ENCODE data around the gene IQCE.

DNA sequence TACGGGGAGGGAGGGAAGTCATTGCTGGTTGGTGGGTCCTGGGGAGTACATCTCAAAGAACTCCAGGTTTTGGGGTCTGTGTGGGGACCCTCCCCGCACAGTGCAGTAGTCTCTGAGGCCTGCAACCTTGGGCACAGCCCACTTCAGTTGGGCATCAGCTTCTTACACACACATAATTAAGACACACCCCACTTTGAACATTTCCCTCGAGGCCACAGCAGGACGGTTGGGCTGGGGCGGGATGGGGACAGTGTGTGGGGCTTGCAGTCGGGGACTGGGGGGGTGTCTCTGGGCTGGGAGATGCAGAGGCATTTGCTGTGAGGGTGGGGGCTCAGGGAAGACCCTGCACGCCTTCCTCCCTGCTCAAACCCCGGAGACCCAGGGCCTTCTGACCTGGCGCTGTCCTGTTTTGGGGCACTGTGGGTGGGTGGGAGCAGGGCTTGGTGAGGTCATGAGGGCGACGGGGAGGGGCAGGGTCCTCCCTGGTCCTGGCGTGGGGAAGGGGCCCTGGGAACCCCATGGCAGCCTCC, 38.0 kb upstream of the IQCE start:
- no peak for TF ChIP-seq EZH2 (optimal IDR thresholded peaks at IDR 0.05; ENCODE audit: low read depth, low read length)
- TF ChIP-seq, protein P1, sequence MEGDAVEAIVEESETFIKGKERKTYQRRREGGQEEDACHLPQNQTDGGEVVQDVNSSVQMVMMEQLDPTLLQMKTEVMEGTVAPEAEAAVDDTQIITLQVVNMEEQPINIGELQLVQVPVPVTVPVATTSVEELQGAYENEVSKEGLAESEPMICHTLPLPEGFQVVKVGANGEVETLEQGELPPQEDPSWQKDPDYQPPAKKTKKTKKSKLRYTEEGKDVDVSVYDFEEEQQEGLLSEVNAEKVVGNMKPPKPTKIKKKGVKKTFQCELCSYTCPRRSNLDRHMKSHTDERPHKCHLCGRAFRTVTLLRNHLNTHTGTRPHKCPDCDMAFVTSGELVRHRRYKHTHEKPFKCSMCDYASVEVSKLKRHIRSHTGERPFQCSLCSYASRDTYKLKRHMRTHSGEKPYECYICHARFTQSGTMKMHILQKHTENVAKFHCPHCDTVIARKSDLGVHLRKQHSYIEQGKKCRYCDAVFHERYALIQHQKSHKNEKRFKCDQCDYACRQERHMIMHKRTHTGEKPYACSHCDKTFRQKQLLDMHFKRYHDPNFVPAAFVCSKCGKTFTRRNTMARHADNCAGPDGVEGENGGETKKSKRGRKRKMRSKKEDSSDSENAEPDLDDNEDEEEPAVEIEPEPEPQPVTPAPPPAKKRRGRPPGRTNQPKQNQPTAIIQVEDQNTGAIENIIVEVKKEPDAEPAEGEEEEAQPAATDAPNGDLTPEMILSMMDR (IDR thresholded peaks at IDR 0.05; ENCODE audit: low read length): no peak
- TF ChIP-seq EZH2phosphoT487 (IDR thresholded peaks at IDR 0.05; ENCODE audit: low read length): no peak

Data from MM.1S (cell line).